DMS53 treated with DMSO at 0.1 percent for 48 hours (cell line): ENCODE measurements around the gene KRTAP4-11.
"Not testable (repeated sequence)": the region's sequence is repeated elsewhere in the genome, so short reads cannot be mapped to it uniquely, and the experiment has no call there.

ENCODE experiments used
- DNase-seq: peaks from one replicate; lab custom pipeline; 2025; ENCODE audit not compliant: unreplicated experiment; lab: John Stamatoyannopoulos, UW

KRTAP4-11 gene

DNA sequence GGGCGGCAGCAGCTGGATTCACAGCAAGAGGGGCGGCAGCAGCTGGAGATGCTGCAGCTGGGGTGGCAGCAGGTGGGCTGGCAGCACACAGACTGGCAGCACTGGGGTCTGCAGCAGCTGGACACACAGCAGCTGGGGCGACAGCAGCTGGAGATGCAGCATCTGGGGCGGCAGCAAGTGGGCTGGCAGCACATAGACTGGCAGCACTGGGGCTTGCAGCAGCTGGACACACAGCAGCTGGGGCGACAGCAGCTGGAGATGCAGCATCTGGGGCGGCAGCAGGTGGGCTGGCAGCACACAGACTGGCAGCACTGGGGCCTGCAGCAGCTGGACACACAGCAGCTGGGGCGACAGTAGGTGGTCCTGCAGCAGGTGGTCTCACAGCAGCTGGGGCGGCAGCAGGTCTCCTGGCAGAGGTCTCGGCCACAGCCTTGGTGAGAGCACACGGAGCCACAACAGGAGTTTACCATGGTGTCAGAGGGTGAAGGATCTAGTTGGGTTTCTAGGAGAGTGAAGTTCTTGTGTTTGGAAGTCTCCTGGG, at the start of gene KRTAP4-11:
Gene KRTAP4-11, minus strand, starts transcription at position 528 of the 541 bp plus-strand sequence. Its CDS starts 58 bp downstream, at position 470.
- not testable (repeated sequence) for DNase-seq

GRCh38 chr17:41167561-41167960, 49.4 kb upstream of the KRTAP4-11 start:
- DNase-seq: no peak

GRCh38 chr17:41163828-41164227, 45.7 kb upstream of the KRTAP4-11 start:
- no peak for DNase-seq

DNA sequence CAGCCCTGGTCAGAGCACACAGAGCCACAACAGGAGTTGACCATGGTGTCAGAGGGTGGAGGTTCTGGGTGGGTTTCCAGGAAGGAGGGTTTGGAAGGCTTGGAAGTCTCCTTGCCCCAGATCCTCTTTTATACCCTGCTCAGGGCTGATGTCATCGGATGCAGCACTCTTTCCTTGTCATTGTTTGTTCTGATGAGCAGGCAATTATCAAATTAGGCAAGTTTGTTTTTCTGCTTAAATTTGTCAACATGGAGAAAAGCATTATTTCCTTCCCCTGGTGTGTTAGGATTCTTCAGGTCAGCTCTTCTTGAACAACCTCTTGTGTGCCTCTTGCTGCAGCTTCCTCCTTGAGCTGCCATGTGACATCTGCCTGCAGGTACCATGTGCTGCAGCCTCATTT, 42.5 kb upstream of the KRTAP4-11 start, which contains the start of gene KRTAP4-4:
Gene KRTAP4-4, minus strand, starts transcription at position 101 of the 400 bp plus-strand sequence. Its CDS starts 57 bp downstream, at position 44.
- DNase-seq: no peak

GRCh38 chr17:41160190-41160589, 42.0 kb upstream of the KRTAP4-11 start:
- not testable (repeated sequence) for DNase-seq

DNA sequence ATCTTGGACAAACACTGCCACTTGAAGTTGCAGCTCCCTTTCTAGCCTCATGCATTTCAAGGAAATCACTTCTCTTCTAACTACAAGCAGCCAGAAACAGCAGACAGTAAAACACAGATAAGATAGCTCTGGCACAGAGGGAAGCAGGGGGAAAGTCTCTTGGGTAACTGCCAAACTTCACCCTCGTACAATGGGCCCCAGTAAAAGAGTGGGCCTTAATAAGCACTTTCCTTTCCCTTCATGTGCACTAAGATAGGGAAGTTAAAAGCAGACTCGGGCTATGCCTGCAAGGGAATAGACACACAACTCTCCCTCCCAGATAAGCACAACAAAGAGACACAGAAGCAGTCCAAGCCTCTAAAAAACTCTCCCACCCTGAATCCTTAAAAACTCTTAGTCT, 35.7 kb upstream of the KRTAP4-11 start:
- DNase-seq: no peak

GRCh38 chr17:41151525-41151924, 33.4 kb upstream of the KRTAP4-11 start:
- DNase-seq: no peak

- no peak for DNase-seq
Observed at GRCh38 chr17:41150026-41150425, 31.9 kb upstream of the KRTAP4-11 start.

DNA sequence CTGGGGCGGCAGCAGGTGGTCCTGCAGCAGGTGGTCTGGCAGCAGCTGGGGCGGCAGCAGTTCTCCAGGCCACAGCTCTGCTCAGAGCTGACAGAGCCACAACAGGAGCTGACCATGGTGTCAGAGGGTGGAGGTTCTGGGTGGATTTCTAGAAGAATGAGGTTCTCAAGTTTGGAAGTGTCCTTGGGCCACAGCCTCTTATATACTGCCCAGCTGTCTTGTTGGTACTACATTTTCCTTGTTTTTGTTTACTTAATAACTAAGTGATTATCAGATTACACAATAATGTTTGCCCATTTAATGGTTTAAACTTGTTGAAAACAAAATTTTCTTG, 31.4 kb upstream of the KRTAP4-11 start, which contains the start of gene KRTAP4-5:
Gene KRTAP4-5, minus strand, starts transcription at position 174 of the 334 bp plus-strand sequence. Its CDS starts 58 bp downstream, at position 116.
- no peak for DNase-seq

GRCh38 chr17:41148971-41149651, 30.9 kb upstream of the KRTAP4-11 start:
- DNase-seq: not testable (repeated sequence)

GRCh38 chr17:41147531-41148204, 29.5 kb upstream of the KRTAP4-11 start:
- DNase-seq: no peak

- DNase-seq: no peak
Observed at GRCh38 chr17:41145261-41145660, 27.1 kb upstream of the KRTAP4-11 start.

GRCh38 chr17:41144846-41145245, 26.7 kb upstream of the KRTAP4-11 start:
- no peak for DNase-seq

DNA sequence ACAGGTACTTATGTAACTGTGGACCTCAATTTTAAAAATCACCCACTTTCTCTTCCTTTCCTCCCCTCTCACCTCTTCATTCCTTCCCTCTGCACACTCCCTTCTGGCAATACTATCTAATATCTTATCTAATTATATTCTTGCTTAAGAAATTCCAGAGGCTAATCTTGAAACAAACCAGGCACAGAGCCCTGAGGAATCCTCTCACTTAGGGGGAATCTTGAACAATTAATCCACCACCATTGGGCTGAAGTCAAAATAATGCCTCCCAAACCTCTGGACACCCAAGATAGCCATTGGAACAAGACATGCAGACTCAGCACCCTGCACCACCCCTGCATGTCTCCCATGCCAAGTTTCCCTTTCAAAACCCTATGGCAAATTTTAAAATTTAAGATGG, 23.2 kb upstream of the KRTAP4-11 start:
- DNase-seq: no peak

GRCh38 chr17:41140360-41141131, 22.4 kb upstream of the KRTAP4-11 start, which contains the start of gene KRTAP4-6:
Gene KRTAP4-6 (minus strand): TSS chr17:41140544. CDS start chr17:41140487, 57 bp downstream.
- DNase-seq: no peak

- not testable (repeated sequence) for DNase-seq
Observed at GRCh38 chr17:41139865-41140264, 21.7 kb upstream of the KRTAP4-11 start.

GRCh38 chr17:41133880-41134735, 15.9 kb upstream of the KRTAP4-11 start:
- no peak for DNase-seq

GRCh38 chr17:41131979-41132378, 13.8 kb upstream of the KRTAP4-11 start:
- no peak for DNase-seq

- DNase-seq: no peak
Observed at GRCh38 chr17:41127371-41127770, 9.2 kb upstream of the KRTAP4-11 start.

- DNase-seq: no peak
Observed at GRCh38 chr17:41126412-41126811, 8.2 kb upstream of the KRTAP4-11 start.
